Endothelial cell of umbilical vein (primary cell): ENCODE results near the gene ANKDD1B. TPM values are rescaled to one million over a fixed set of nuclear protein-coding genes. Genes with fewer than 3 reads are reported as not detected.
A peak's percentile ranks its signal among the peaks of the same experiment; 100 is the strongest.
"Not testable (repeated sequence)": the region's sequence is repeated elsewhere in the genome, so short reads cannot be mapped to it uniquely, and the experiment has no call there.

Source experiments
- BruUV-seq: library from RNA; stranded (reverse); fragments of 400-500 nt; replicated peaks from 2 replicates; lab custom pipeline; 2021; lab: Mats Ljungman, UMichigan
- CTCF ChIA-PET: fragments of 300-600, 350-600 bp; sonication (Branson Sonifier 250); formaldehyde crosslinking; loops from one replicate; lab custom pipeline; 2021; ENCODE audit warnings: antibody characterized with exemption, inconsistent platforms; lab: Charles Lee
- POLR2A ChIA-PET: fragments of 300-600, 350-600 bp; sonication (Branson Sonifier 250); formaldehyde crosslinking; loops from one replicate; lab custom pipeline; 2021; ENCODE audit warnings: antibody characterized with exemption, inconsistent platforms; lab: Charles Lee
- DNase-seq: peaks from one replicate; pipeline ENCODE4 v3.0.0-alpha.2; 2011; ENCODE audit warnings: low read depth, low spot score
- FAIRE-seq: peaks from 2 replicates; lab custom pipeline; 2011; peaks lifted over from hg19 to GRCh38; lab: Jason Lieb, UNC
- H2AFZ ChIP-seq: 2 replicates; pipeline ENCODE4 v1.6.0; 2012; ENCODE audit warnings: low read depth, low read length, control low read depth, inconsistent platforms
- H3K27ac ChIP-seq: 2 replicates; pipeline ENCODE4 v1.5.1; 2011; ENCODE audit warnings: low read depth, mild to moderate bottlenecking, control low read depth, low read length, moderate library complexity; ENCODE audit not compliant: insufficient read depth
- H3K27me3 ChIP-seq, 2 experiments: 2 replicates each; pipeline versions ENCODE4 v1.6.0 to v1.6.1; 2011; ENCODE audit warnings: low read length in 2 of 2, mixed read lengths in 1 of 2; ENCODE audit not compliant: control insufficient read depth in 2 of 2, insufficient read depth in 2 of 2
- H3K36me3 ChIP-seq, 2 experiments: 2 replicates in 1 of 2; 3 replicates in 1 of 2; pipeline ENCODE4 v1.5.1; 2011; ENCODE audit warnings: low read length in 2 of 2, mild to moderate bottlenecking in 1 of 2, moderate library complexity in 1 of 2; ENCODE audit not compliant: control insufficient read depth in 2 of 2, insufficient read depth in 2 of 2; ENCODE audit errors: extremely low read depth in 1 of 2
- H3K4me1 ChIP-seq: 3 replicates; pipeline ENCODE4 v1.5.1; 2011; ENCODE audit warnings: mild to moderate bottlenecking, low read length; ENCODE audit not compliant: control insufficient read depth, insufficient read depth; ENCODE audit errors: extremely low read depth
- H3K4me2 ChIP-seq: 2 replicates; pipeline ENCODE4 v1.6.1; 2011; ENCODE audit warnings: low read length, control low read depth, mixed read lengths; ENCODE audit not compliant: insufficient read depth
- H3K4me3 ChIP-seq, 3 experiments: fragments of 200-600 bp in 1 of 3; sonication (generic), shearing (Covaris generic) in 1 of 3; replicated peaks in 1 of 3; 2 replicates each; pipeline ENCODE4 v1.5.1; 2011 to 2016; ENCODE audit warnings: control low read depth in 3 of 3, low read length in 3 of 3, mild to moderate bottlenecking in 2 of 3, inconsistent platforms in 1 of 3, low read depth in 1 of 3, moderate library complexity in 1 of 3; ENCODE audit not compliant: insufficient read depth in 1 of 3
- H3K79me2 ChIP-seq: 2 replicates; pipeline ENCODE4 v1.6.0; 2012; ENCODE audit warnings: low read length, inconsistent platforms; ENCODE audit not compliant: control insufficient read depth, insufficient read depth
- H3K9ac ChIP-seq: replicated peaks from 2 replicates; pipeline ENCODE3; 2011; ENCODE audit warnings: low read length, control low read depth; ENCODE audit not compliant: insufficient read depth; ENCODE audit errors: extremely low read depth
- H3K9me1 ChIP-seq: replicated peaks from 3 replicates; pipeline ENCODE4 v1.6.0; 2011; ENCODE audit warnings: mild to moderate bottlenecking, low read length; ENCODE audit not compliant: control insufficient read depth, insufficient read depth; ENCODE audit errors: extremely low read depth
- H3K9me3 ChIP-seq: replicated peaks from 2 replicates; pipeline ENCODE4 v1.5.1; 2012; ENCODE audit warnings: low read length, inconsistent platforms; ENCODE audit not compliant: control insufficient read depth, insufficient read depth
- H4K20me1 ChIP-seq: replicated peaks from 2 replicates; pipeline ENCODE3; 2011; ENCODE audit warnings: mild to moderate bottlenecking, low read length; ENCODE audit not compliant: control insufficient read depth, insufficient read depth; ENCODE audit errors: extremely low read depth
- CTCF ChIP-seq, 2 donors: IDR thresholded peaks; 1 replicate in 1 of 2; 2 replicates in 1 of 2; pipeline ENCODE4 v1.5.1; 2011; ENCODE audit warnings: low read length in 2 of 2, mild to moderate bottlenecking in 2 of 2, moderate library complexity in 2 of 2, control low read depth in 1 of 2, inconsistent platforms in 1 of 2, low read depth in 1 of 2; ENCODE audit not compliant: insufficient read depth in 1 of 2; ENCODE audit errors: extremely low read depth in 1 of 2
- EZH2 ChIP-seq: IDR thresholded peaks from 2 replicates; pipeline ENCODE4 v1.6.1; 2012; ENCODE audit warnings: borderline replicate concordance, low read depth, mild to moderate bottlenecking, moderate library complexity, low read length, inconsistent platforms; ENCODE audit not compliant: severe bottlenecking
- FOS ChIP-seq: IDR thresholded peaks from 2 replicates; pipeline ENCODE4 v1.6.1; 2011; ENCODE audit warnings: mild to moderate bottlenecking, low read length, moderate library complexity, borderline replicate concordance; ENCODE audit not compliant: insufficient read depth
- GATA2 ChIP-seq: IDR thresholded peaks from 2 replicates; pipeline ENCODE4 v1.7.0; 2011; ENCODE audit warnings: low read depth, mild to moderate bottlenecking, moderate library complexity, mixed read lengths, low read length; ENCODE audit not compliant: insufficient read length, insufficient read depth
- JUN ChIP-seq: IDR thresholded peaks from 2 replicates; pipeline ENCODE4 v1.6.1; 2011; ENCODE audit warnings: borderline replicate concordance, low read depth; ENCODE audit not compliant: insufficient read length, insufficient read depth
- MAX ChIP-seq: IDR thresholded peaks from 2 replicates; pipeline ENCODE4 v1.6.1; 2011; ENCODE audit not compliant: insufficient read depth, insufficient read length
- MYC ChIP-seq: IDR thresholded peaks from one replicate; pipeline ENCODE4 v1.6.1; 2011; ENCODE audit warnings: mild to moderate bottlenecking, low read depth, low read length
- POLR2A ChIP-seq: IDR thresholded peaks from 2 replicates; pipeline ENCODE4 v1.6.1; 2012; ENCODE audit warnings: low read depth, mild to moderate bottlenecking, control low read depth, low read length
- POLR2AphosphoS5 ChIP-seq: IDR thresholded peaks from 2 replicates; pipeline ENCODE4 v1.6.1; 2012; ENCODE audit warnings: low read depth, mild to moderate bottlenecking, control low read depth, low read length, moderate library complexity; ENCODE audit not compliant: insufficient read depth
- dilution Hi-C: fragments of 300-500 bp; cut with MboI; formaldehyde crosslinking; loops from one replicate; pipeline ENCODE4 v1.15.0; 2019; ENCODE audit warnings: low sequenced_read_pairs; ENCODE audit not compliant: extremely low pct_ligation_motif_present
- intact Hi-C: fragments of 100-400 bp; cut with micrococcal nuclease; formaldehyde crosslinking; loops from one replicate; pipeline ENCODE4 v1.10.0; 2022
- polyA plus RNA-seq, 4 experiments: library from polyadenylated mRNA; depleted of rRNA in 3 of 4; stranded (reverse) in 3 of 4; unstranded in 1 of 4; fragments of >200 nt; gene quantifications; 2 replicates each; pipeline versions ENCODE4 v1.2.1 to v1.2.3, GENCODE V29; 2011 to 2012; ENCODE audit warnings: missing spikeins in 1 of 4
- total RNA-seq: library from RNA; stranded (reverse); gene quantifications from 2 replicates; pipeline ENCODE4 v1.2.3, GENCODE V29; 2021

Gene ANKDD1B
- total and polyA plus RNA-seq, 2 donors (not counting 3 experiments of a cell fraction or from before 2014, with no cell fraction given): 0.15 to 0.71 TPM

- peak overlapping the region; percentile 90 for H3K27ac ChIP-seq
- dilution Hi-C loops, H3K9me3 ChIP-seq, H3K36me3 ChIP-seq, H2AFZ ChIP-seq, BruUV-seq, H4K20me1 ChIP-seq, H3K27me3 ChIP-seq, H3K9me1 ChIP-seq: not testable (repeated sequence)
- TF ChIP-seq POLR2AphosphoS5: peak; percentile 25
- peak; percentile 38 for TF ChIP-seq FOS
- intact Hi-C loops: loop anchor here (1.0 kb wide), 1 partner anchor 151 kb away; the partner anchor contains the start of gene POC5
- peak overlapping the region; percentile 86 for H3K4me2 ChIP-seq
- H3K79me2 ChIP-seq: peaks cover 43% of the 10 kb centered on the region
- H3K9ac ChIP-seq: peak overlapping the region; percentile 56
- POLR2A ChIA-PET: interaction anchor here (0.6 kb wide), 1 partner anchor 8 kb away, joined by 4 read pairs; no protein-coding TSS in a partner anchor
- peaks cover 32% of the 10 kb centered on the region for H3K4me1 ChIP-seq
- CTCF ChIA-PET: interaction anchor here (0.6 to 3.8 kb wide), 7 partner anchors 7 to 115 kb away, joined by 3 to 22 read pairs (median 3); no protein-coding TSS in a partner anchor
- FAIRE-seq: peak; percentile 74
- peak overlapping the region in 1 of 3 experiments; percentile 0 for H3K4me3 ChIP-seq
- peak; percentile 87 for DNase-seq
These were observed 45.1 kb upstream of the ANKDD1B start for GRCh38 chr5:75565991-75566709.

GRCh38 chr5:75566710-75567309 lies 44.4 kb upstream of the ANKDD1B start:
- POLR2A ChIA-PET: interaction anchor here (0.6 to 0.8 kb wide), 3 partner anchors 8 to 196 kb away, joined by 3 to 4 read pairs (median 3); no protein-coding TSS in a partner anchor
- peaks cover 39% of the 10 kb centered on the region for H3K79me2 ChIP-seq
- dilution Hi-C loops: no loop called here
- H3K27me3 ChIP-seq: no peaks in the 10 kb centered on the region
- DNase-seq (peak; percentile 96), FAIRE-seq (peak; percentile 95)
- H3K4me1 ChIP-seq: peaks cover 32% of the 10 kb centered on the region
- CTCF ChIA-PET: interaction anchor here (0.9 to 3.8 kb wide), 6 partner anchors 8 to 114 kb away, joined by 3 to 22 read pairs (median 4); no protein-coding TSS in a partner anchor
- intact Hi-C loops: loop anchor here (1.0 kb wide), 3 partner anchors 8 to 150 kb away; partner anchors contain the start of genes CERT1, POC5 and POLK
- H2AFZ ChIP-seq: no peak overlapping the region
- no TSS peak for BruUV-seq
- no peaks in the 10 kb centered on the region for H3K36me3 ChIP-seq
- peak overlapping the region; percentile 86 for H3K4me2 ChIP-seq
- no peaks in the 10 kb centered on the region for H3K9me1 ChIP-seq
- TF ChIP-seq POLR2A (no peak), FOS (peak; percentile 96), JUN (peak; percentile 99), GATA2 (no peak), POLR2AphosphoS5 (peak; percentile 51), EZH2 (no peak), MYC (no peak), MAX (no peak), CTCF (IDR thresholded peaks at IDR 0.05; ENCODE audit: extremely low read depth in 1 of 2, insufficient read depth in 1 of 2, low read depth in 1 of 2, low read length in 2 of 2) (no peak)
- H3K4me3 ChIP-seq: peak overlapping the region in 2 of 3 experiments; percentile 10 to 35
- H3K9ac ChIP-seq: peak overlapping the region; percentile 56
- peak overlapping the region; percentile 90 for H3K27ac ChIP-seq
- H4K20me1 ChIP-seq: no peaks in the 10 kb centered on the region
- no peaks in the 10 kb centered on the region for H3K9me3 ChIP-seq
